NCI-H526 (cell line): ENCODE results near the gene PDCD5.
A peak's percentile ranks its signal among the peaks of the same experiment; 100 is the strongest.
"Not testable (repeated sequence)": the region's sequence is repeated elsewhere in the genome, so short reads cannot be mapped to it uniquely, and the experiment has no call there.

Source experiments
- DNase-seq, 2 experiments: peaks; one replicate each; lab custom pipeline; 2025; lab: John Stamatoyannopoulos, UW

PDCD5 gene, protein sequence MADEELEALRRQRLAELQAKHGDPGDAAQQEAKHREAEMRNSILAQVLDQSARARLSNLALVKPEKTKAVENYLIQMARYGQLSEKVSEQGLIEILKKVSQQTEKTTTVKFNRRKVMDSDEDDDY

GRCh38 chr19:32580901-32581704 is at the start of gene PDCD5:
Gene PDCD5 (plus strand): TSS chr19:32581190. CDS start chr19:32581262, 72 bp downstream.
- peak; percentile 87 to 99 for DNase-seq

DNA sequence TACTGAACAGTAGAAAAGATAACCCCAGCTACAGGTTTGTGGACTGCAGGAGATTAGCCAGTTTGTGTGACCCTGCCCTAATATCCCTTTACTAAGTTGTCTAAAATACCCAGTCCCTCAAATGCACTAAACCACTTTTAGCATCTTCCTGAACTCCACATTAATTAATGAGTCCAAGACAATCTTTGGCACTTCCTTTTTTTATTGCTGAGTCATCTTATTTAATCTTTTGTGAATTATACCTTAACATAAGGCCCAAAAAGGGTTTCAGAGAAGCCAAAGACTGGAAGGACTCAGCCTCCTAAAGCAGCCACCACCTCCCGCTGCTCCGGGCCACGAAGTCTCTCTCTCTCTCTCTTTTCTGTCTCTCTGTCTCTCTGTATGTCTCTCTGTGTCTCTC is 48.8 kb upstream of the PDCD5 start:
- DNase-seq, result no peak

DNA sequence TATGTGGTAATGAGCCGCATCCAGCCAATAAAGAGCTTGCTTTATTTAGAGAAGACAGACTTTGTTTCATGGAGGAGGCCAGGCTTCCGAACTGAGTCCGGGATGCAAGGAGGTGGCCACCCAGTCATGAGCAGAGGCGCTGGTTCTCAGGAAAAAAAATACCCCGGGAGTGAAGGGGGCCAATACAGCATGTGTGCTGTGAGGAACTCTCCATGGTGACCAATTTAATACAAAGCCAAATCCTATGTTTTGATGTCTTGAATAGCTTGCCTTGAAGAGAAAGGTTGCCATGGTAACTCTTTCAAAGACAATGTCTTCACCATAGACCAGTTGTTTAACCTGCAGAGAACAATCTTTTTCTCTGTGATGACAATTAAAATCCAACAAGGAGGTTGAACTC is 43.4 kb upstream of the PDCD5 start:
- DNase-seq, result no peak

DNA sequence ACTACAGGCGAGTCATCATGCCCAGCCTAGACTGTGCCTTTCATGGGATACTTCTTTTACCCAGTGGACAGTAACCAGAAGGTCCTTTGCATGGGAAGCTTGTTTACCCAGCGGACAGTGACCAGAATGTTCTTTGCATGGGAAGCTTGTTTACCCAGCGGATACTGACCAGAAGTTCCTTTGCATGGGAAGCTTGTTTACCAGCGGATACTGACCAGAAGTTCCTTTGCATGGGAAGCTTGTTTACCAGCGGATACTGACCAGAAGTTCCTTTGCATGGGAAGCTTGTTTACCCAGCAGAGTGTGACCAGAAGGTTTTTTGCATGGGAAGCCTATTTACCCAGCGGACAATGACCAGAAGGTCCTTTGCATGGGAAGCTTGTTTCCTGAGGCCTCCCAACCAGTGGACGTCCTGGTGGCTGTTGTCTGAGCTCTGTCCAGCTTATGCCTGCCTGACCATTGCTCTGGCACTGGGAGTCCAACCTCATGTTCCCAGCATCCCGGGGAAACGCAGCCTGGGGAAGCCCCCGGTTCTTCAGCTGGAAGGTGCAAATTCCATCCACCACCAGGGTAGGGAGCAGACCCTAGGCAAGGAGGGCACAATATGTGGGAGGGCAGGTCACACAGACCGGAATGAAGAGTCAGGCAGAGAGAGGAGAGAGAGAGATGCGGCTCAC is 41.6 kb upstream of the PDCD5 start:
- DNase-seq, result no peak

DNA sequence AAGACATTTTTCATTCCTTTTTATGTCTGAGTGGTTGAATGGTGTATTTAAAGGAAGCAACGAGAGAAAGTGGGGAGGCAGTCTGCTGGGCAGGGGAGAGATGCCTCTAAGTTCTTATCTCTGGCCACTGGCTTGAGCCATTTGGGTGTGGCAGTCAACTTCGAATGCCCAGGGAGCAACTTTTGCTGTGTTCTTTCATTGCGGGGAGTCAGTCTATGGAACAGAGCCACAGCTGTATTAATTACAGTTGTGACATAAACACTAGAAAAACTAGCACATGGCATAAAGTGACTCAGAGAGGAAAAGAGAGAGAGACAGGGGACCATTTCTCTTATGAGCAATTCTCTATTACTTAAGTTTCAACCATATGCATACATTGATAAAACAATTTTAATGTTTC is 40.4 kb upstream of the PDCD5 start:
- DNase-seq, result no peak

- DNase-seq, result not testable (repeated sequence)
These were observed 39.6 kb upstream of the PDCD5 start for GRCh38 chr19:32541376-32541775.

GRCh38 chr19:32542477-32543108 is 38.4 kb upstream of the PDCD5 start:
- peak; percentile 28 to 48 for DNase-seq

DNA sequence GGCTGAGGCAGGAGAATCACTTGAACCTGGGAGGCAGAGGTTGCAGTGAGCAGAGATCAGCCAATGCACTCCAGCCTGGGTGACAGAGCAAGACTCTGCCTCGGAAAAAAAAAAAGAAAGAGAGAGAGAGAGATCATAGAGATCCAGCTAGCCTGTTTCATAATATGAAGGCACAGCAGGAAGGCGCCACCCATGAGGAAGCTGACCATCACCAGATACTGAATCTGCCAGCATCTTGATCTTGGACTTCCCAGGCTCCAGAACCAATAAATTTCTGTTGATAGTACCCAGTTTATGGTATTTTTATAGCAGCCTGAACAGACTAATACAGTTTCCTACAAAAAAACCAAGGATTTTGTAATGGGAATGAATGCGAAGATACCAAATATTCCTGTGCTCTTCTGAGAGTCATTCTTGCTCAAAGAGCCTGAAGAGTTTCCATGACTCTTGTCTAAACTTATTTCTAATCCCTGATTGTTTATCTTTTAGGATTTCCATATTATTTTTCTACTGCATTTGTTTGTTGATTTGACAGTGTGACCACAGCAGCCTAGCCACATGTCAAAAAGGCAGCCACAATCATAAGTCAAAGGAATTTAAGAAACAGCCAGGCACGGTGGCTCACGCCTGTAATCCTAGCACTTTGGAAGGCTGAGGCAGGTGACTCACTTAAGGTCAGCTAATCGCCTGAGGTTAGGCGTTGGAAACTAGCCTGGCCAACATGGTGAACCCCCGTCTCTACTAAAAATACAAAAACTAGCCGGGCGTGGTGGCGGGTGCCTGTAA is 37.7 kb upstream of the PDCD5 start:
- DNase-seq, result no peak

- no peak for DNase-seq
These were observed 36.1 kb upstream of the PDCD5 start for GRCh38 chr19:32544917-32545316.

DNA sequence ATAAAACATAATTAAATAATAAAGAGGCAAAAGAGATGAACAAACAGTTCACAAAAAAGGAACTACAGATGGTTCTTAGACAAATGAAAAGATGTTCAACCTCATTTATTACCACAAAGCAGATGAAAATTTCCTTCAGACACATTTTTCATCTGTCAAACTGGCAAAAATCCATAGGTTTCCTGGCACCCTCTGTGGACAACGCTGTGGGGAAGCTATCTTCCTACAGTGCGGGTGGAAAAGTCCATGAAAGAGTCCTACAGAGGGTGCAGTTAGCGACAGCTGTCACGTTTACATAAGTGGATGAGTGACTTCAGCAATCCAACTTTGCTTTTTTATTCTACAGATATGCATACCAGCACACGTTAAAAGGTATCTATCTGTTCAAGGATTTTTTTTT is 30.3 kb upstream of the PDCD5 start:
- DNase-seq, result no peak

- no peak for DNase-seq
These were observed 25.2 kb upstream of the PDCD5 start for GRCh38 chr19:32555786-32556185.

DNA sequence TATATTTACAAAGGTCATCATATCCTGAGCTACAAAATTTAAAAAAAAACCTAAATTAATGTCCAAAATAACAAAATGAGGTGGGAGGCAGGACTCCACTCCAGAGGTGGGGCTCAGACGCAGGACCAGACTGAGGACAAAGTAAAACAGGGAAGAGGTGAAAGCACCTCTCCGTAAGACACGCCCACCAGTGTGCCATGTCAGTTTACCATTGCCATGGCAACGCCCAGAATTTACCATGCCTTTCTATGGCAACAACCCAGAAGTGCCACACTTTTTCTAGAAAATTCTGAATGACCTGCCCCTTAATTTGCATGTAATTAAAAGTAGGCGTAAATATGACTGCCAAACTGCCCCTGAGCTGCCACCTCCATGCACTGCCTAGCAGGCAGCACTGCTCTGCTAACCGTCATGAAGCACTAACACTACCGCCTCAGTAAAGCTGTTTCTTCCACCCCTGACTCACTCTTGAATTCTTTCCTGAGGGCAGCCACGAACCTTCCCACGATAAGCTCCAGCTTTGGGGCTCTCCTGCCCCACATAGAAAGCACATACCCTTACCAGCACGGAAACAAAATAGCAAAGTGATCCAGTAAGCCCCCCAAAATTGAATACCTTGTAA is 22.3 kb upstream of the PDCD5 start:
- no peak for DNase-seq

DNA sequence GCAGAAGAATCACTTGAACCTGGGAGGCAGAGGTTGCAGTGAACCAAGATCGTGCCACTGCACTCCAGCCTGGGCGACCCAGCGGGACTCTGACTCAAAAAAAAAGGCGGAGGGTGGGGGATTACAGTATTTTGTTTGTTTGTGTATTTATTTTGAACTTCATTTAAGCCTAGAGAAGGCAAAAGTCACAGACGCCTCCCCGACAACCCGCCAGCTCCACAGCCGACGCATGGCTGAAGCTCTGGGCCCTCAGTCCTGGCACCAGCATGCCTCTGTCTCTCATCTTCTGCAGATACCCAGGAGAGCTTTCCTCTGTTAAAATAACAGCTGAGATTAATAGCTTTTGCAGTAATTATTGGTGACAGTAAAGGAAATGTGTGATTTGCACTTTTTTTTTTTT is 17.2 kb upstream of the PDCD5 start:
- no peak for DNase-seq

- peak in 1 of 2 experiments; percentile 39 for DNase-seq
These were observed 14.7 kb upstream of the PDCD5 start for GRCh38 chr19:32566246-32566830.

- no peak for DNase-seq
These were observed 13.5 kb upstream of the PDCD5 start for GRCh38 chr19:32567486-32567885.

DNA sequence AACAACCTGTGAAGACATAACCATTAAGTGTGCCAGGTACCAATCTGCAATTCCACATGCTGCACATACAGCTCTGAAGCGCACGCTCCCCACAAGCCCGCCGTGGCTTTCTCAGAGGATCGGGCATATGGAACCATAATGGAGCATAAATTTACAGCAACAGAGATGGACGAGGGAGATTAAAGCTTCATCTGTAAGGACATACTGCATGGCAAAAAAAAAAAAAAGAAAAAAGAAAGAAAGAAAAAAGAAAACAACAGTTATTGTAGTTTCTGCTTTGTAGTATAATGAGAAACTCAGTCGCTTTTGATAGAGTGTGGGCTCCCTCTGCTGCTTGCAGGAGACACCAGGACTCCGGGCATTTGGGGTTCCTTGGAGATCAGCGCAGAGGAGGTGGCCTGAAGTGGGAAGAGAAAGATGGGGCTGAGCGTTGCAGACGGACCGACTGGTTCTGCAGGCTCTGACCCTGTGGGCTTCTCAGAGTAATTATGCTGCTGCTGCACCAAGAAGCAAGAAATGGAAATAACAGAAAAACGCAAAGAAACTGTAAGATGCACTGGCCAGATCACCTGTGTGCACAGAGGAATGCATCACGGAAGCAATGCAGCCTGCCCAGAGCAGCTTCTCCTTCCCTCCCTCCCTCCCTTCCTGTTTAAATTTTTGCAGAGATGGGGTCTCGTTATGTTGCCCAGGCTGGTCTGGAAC is 10.8 kb upstream of the PDCD5 start:
- peak; percentile 70 to 92 for DNase-seq

- DNase-seq, result not testable (repeated sequence)
These were observed 9.4 kb upstream of the PDCD5 start for GRCh38 chr19:32571471-32572075.

DNA sequence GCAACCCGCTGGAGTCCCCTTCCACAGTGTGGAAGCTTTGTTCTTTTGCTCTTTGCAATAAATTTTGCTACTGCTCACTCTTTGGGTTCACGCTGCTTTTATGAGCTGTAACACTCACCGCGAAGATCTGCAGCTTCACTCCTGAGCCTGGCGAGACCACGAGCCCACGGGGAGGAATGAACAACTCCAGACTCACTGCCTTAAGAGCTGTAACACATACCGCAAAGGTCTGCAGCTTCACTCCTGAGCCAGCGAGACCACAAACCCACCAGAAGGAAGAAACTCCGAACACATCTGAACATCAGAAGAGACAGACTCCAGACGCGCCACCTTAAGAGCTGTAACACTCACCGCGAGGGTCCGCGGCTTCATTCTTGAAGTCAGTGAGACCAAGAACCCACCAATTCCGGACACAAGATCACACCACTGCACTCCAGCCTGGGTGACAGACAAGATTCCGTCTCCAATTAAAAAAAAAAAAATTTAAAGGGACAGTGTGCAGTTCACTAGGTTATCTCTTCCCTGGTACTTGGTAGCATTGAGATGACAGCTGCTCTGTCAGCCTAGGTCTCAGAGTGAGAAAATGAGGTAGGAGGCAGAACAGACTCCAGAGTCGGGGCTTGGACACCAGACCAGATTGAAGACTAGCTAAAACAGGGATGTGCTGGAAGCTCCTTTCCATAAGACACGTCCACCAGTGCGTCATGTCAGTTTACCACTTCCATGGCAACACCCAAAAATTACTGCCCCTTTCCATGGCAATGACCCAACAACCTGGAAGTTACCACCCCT is 8.1 kb upstream of the PDCD5 start:
- not testable (repeated sequence) for DNase-seq

GRCh38 chr19:32573492-32573794 is 7.5 kb upstream of the PDCD5 start:
- peak in 1 of 2 experiments; percentile 14 for DNase-seq
